Keratinocyte (primary cell): ENCODE results near the gene TSHZ2. TPM values are rescaled to one million over a fixed set of nuclear protein-coding genes. Genes with fewer than 3 reads are reported as not detected.

Experiments used
- DNase-seq: peaks from one replicate; pipeline ENCODE4 v3.0.0-alpha.2; 2011; ENCODE audit warnings: low read depth, missing footprints, low spot score
- FAIRE-seq: peaks from 2 replicates; lab custom pipeline; 2011; peaks lifted over from hg19 to GRCh38; lab: Jason Lieb, UNC
- H2AFZ ChIP-seq: 2 replicates; pipeline ENCODE4 v1.6.0; 2012; ENCODE audit warnings: low read length, control low read depth, inconsistent platforms; ENCODE audit not compliant: control insufficient read depth
- H3K27ac ChIP-seq: 2 replicates; pipeline ENCODE4 v1.5.1; 2011; ENCODE audit warnings: low read length; ENCODE audit not compliant: control insufficient read depth, insufficient read depth
- H3K27me3 ChIP-seq: 3 replicates; pipeline ENCODE4 v1.6.0; 2011; ENCODE audit warnings: low read length; ENCODE audit not compliant: control insufficient read depth, insufficient read depth; ENCODE audit errors: extremely low read depth
- H3K36me3 ChIP-seq, 2 experiments: 2 replicates in 1 of 2; 3 replicates in 1 of 2; pipeline ENCODE4 v1.5.1; 2011; ENCODE audit warnings: low read length in 2 of 2, mild to moderate bottlenecking in 1 of 2; ENCODE audit not compliant: control insufficient read depth in 2 of 2, insufficient read depth in 2 of 2; ENCODE audit errors: extremely low read depth in 1 of 2
- H3K4me1 ChIP-seq: 3 replicates; pipeline ENCODE4 v1.5.1; 2011; ENCODE audit warnings: low read length; ENCODE audit not compliant: control insufficient read depth, insufficient read depth; ENCODE audit errors: extremely low read depth
- H3K4me2 ChIP-seq: 3 replicates; pipeline ENCODE4 v1.6.0; 2011; ENCODE audit warnings: low read depth, low read length; ENCODE audit not compliant: control insufficient read depth, insufficient read depth; ENCODE audit errors: extremely low read depth
- H3K4me3 ChIP-seq, 3 experiments: fragments of 200-600 bp in 1 of 3; sonication (generic) in 1 of 3; 2 replicates in 2 of 3; 3 replicates in 1 of 3; pipeline ENCODE4 v1.5.1; 2011 to 2016; ENCODE audit warnings: low read length in 3 of 3, mild to moderate bottlenecking in 3 of 3, control low read depth in 2 of 3, inconsistent platforms in 1 of 3, low read depth in 1 of 3, mixed read lengths in 1 of 3, mixed run types in 1 of 3, moderate library complexity in 1 of 3; ENCODE audit not compliant: control insufficient read depth in 2 of 3, insufficient read depth in 2 of 3; ENCODE audit errors: extremely low read depth in 1 of 3
- H3K79me2 ChIP-seq: 2 replicates; pipeline ENCODE4 v1.6.0; 2012; ENCODE audit warnings: low read length; ENCODE audit not compliant: control insufficient read depth, insufficient read depth
- H3K9ac ChIP-seq: 3 replicates; pipeline ENCODE4 v1.6.0; 2011; ENCODE audit warnings: low read length; ENCODE audit not compliant: control insufficient read depth, insufficient read depth; ENCODE audit errors: extremely low read depth
- H3K9me1 ChIP-seq: 3 replicates; pipeline ENCODE4 v1.6.0; 2011; ENCODE audit warnings: low read length; ENCODE audit not compliant: control insufficient read depth, insufficient read depth; ENCODE audit errors: extremely low read depth
- H3K9me3 ChIP-seq: 2 replicates; pipeline ENCODE4 v1.5.1; 2012; ENCODE audit warnings: low read depth, low read length; ENCODE audit not compliant: control insufficient read depth
- H4K20me1 ChIP-seq: 3 replicates; pipeline ENCODE4 v1.6.0; 2011; ENCODE audit warnings: low read length; ENCODE audit not compliant: control insufficient read depth, insufficient read depth; ENCODE audit errors: extremely low read depth
- EZH2 ChIP-seq: IDR thresholded peaks from one replicate; pipeline ENCODE4 v1.6.1; 2012; ENCODE audit warnings: inconsistent platforms, mild to moderate bottlenecking, low read length, moderate library complexity
- dilution Hi-C: fragments of 300-500 bp; cut with MboI; formaldehyde crosslinking; loops from one replicate; pipeline ENCODE4 v1.7.0; 2020; ENCODE audit warnings: low sequenced_read_pairs; ENCODE audit not compliant: extremely low pct_ligation_motif_present
- polyA plus RNA-seq, 5 experiments: library from polyadenylated mRNA; depleted of rRNA in 3 of 5; stranded (reverse) in 3 of 5; stranded (forward) in 1 of 5; unstranded in 1 of 5; fragments of >200 nt; gene quantifications; 1 replicate in 1 of 5; 2 replicates in 3 of 5; 3 replicates in 1 of 5; pipeline versions ENCODE4 v1.2.1 to v1.2.3, GENCODE V29; 2011 to 2012; ENCODE audit warnings: missing spikeins in 2 of 5, low read depth in 1 of 5, low replicate concordance in 1 of 5
- TF ChIP-seq, protein P1 (sequence below), 3 experiments: IDR thresholded peaks in 1 of 3; conservative IDR thresholded peaks in 1 of 3; optimal IDR thresholded peaks in 1 of 3; 2 replicates in 2 of 3; 3 replicates in 1 of 3; pipeline versions ENCODE3 to v1.5.1; 2011; ENCODE audit warnings: low read length in 3 of 3, mild to moderate bottlenecking in 3 of 3, moderate library complexity in 2 of 3, control low read depth in 1 of 3, inconsistent platforms in 1 of 3; ENCODE audit not compliant: insufficient read depth in 2 of 3; ENCODE audit errors: extremely low read depth in 1 of 3

TSHZ2 gene
- polyA plus RNA-seq, 1 donor (not counting 4 experiments of a cell fraction or from before 2014, with no cell fraction given): 1.1 TPM

DNA sequence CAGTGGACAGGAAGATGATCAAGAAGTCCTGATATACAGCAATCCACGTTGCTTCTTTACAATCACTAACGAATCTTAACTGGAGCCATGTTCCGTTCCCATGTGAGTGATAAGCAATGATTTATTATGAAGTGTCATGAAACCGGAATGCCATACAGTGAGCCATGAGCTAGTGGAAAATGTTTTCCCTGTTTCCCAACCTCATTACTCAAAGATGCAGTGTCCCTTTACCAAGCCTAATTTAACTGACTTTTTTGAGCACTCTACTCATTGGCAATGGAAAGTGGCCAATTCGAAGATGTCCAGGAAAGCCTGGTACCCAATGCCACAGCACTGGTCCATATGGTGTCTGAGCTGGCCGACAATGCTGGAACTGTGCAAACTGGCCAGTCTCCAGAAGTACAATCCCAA lies 473.2 kb downstream of the TSHZ2 start:
- H3K4me2 ChIP-seq: no peak overlapping the region
- H3K36me3 ChIP-seq: no peaks in the 10 kb centered on the region
- no peaks in the 10 kb centered on the region for H3K79me2 ChIP-seq
- dilution Hi-C loops: no loop called here
- DNase-seq: no peak
- no peak overlapping the region for H3K4me3 ChIP-seq
- no peak for FAIRE-seq
- H4K20me1 ChIP-seq: no peaks in the 10 kb centered on the region
- no peak overlapping the region for H3K27ac ChIP-seq
- H3K9me3 ChIP-seq: no peaks in the 10 kb centered on the region
- no peaks in the 10 kb centered on the region for H3K27me3 ChIP-seq
- no peak overlapping the region for H2AFZ ChIP-seq
- TF ChIP-seq EZH2: no peak
- TF ChIP-seq, protein P1, sequence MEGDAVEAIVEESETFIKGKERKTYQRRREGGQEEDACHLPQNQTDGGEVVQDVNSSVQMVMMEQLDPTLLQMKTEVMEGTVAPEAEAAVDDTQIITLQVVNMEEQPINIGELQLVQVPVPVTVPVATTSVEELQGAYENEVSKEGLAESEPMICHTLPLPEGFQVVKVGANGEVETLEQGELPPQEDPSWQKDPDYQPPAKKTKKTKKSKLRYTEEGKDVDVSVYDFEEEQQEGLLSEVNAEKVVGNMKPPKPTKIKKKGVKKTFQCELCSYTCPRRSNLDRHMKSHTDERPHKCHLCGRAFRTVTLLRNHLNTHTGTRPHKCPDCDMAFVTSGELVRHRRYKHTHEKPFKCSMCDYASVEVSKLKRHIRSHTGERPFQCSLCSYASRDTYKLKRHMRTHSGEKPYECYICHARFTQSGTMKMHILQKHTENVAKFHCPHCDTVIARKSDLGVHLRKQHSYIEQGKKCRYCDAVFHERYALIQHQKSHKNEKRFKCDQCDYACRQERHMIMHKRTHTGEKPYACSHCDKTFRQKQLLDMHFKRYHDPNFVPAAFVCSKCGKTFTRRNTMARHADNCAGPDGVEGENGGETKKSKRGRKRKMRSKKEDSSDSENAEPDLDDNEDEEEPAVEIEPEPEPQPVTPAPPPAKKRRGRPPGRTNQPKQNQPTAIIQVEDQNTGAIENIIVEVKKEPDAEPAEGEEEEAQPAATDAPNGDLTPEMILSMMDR (optimal IDR thresholded peaks at IDR 0.05 in 1 of 3, IDR thresholded peaks at IDR 0.05 in 1 of 3, conservative IDR thresholded peaks at IDR 0.05 in 1 of 3; ENCODE audit: extremely low read depth in 1 of 3, insufficient read depth in 2 of 3, low read length in 3 of 3): no peak
- no peaks in the 10 kb centered on the region for H3K4me1 ChIP-seq
- H3K9ac ChIP-seq: no peak overlapping the region
- H3K9me1 ChIP-seq: no peaks in the 10 kb centered on the region

DNA sequence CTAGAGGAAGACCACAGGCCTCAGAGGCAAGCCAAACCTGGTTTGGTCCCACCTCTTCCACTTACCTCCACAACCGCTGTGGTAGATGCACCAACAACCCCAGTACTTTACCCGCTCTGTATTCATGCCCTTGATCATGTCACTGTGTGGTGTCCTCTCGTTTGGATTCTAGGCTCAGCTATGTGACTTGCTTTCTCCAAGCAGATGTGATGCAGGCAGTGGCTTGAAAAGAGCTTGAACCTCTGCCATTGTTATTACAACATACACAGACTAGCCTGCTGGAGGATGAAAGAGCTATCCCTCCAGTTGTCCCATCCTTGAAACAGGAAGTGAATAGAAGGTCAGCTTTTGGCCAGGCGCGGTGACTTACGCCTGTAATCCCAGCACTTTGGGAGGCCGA lies 473.8 kb downstream of the TSHZ2 start:
- no peak overlapping the region for H3K9ac ChIP-seq
- no peaks in the 10 kb centered on the region for H3K27me3 ChIP-seq
- no peaks in the 10 kb centered on the region for H3K36me3 ChIP-seq
- TF ChIP-seq, protein P1 (optimal IDR thresholded peaks at IDR 0.05 in 1 of 3, IDR thresholded peaks at IDR 0.05 in 1 of 3, conservative IDR thresholded peaks at IDR 0.05 in 1 of 3; ENCODE audit: extremely low read depth in 1 of 3, insufficient read depth in 2 of 3, low read length in 3 of 3): no peak
- TF ChIP-seq EZH2: no peak
- H3K79me2 ChIP-seq: no peaks in the 10 kb centered on the region
- H3K4me2 ChIP-seq: no peak overlapping the region
- no peak overlapping the region for H2AFZ ChIP-seq
- dilution Hi-C loops: no loop called here
- H3K9me1 ChIP-seq: no peaks in the 10 kb centered on the region
- H4K20me1 ChIP-seq: no peaks in the 10 kb centered on the region
- H3K9me3 ChIP-seq: no peaks in the 10 kb centered on the region
- FAIRE-seq (no peak), DNase-seq (no peak)
- H3K4me3 ChIP-seq: no peak overlapping the region
- H3K4me1 ChIP-seq: no peaks in the 10 kb centered on the region
- H3K27ac ChIP-seq: no peak overlapping the region
